ENCODE results near the gene LHFPL6.

DNA sequence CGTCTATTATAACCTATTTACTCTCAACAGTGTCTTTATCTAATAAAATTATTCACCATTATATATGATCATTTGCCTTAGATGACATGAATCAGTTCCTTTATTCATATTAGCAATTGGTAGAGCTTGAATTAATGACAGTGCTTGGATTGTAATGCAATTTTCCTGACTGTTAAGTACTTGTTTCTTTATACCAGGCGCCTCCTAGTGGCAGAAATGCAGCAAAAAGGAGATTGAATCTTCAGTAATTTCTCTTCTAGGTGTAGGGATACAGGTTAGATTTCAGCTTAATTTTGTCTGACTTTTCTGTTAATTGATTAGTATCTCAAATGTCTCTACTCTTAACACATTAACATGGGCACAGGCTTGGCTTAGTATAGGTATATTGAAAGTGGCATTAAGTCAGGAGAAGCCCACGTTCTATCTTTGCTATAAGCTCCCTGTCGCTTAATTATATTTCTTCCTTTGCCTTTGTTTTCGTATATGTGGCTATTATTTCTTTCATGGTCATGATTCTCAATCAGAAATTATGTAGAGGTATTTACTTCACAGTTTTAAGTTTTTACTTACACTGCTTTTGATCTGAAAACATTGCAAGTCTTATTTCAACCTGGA lies 9.1 kb upstream of the LHFPL6 start:
- TF ChIP-seq TAF1 (IDR thresholded peaks at IDR 0.05; ENCODE audit: borderline replicate concordance, insufficient read depth, low read length), result no peak
- TF ChIP-seq POLR2AphosphoS5 (IDR thresholded peaks at IDR 0.05; ENCODE audit: low read depth, low read length), result no peak
